Left hindlimb (tissue), 1 donor: ENCODE measurements around the gene CDK2.
A peak's percentile ranks its signal among the peaks of the same experiment; 100 is the strongest.
"Not testable (repeated sequence)": the region's sequence is repeated elsewhere in the genome, so short reads cannot be mapped to it uniquely, and the experiment has no call there.

ENCODE experiments used
- DNase-seq: peaks from one replicate; pipeline ENCODE4 v3.0.0-alpha.2; 2018

CDK2 gene

GRCh38 chr12:55938826-55939501, 27.7 kb upstream of the CDK2 start:
- DNase-seq, result no peak

GRCh38 chr12:55940065-55940732, 26.4 kb upstream of the CDK2 start:
- DNase-seq, result peak; percentile 90

- DNase-seq, result no peak
Measured at GRCh38 chr12:55942055-55942454, 24.6 kb upstream of the CDK2 start.

- no peak for DNase-seq
Measured at GRCh38 chr12:55942577-55943136, 24.0 kb upstream of the CDK2 start.

- no peak for DNase-seq
Measured at GRCh38 chr12:55946553-55946952, 20.1 kb upstream of the CDK2 start.

- no peak for DNase-seq
Measured at GRCh38 chr12:55955344-55955743, 11.3 kb upstream of the CDK2 start.

- no peak for DNase-seq
Measured at GRCh38 chr12:55955800-55956508, 10.7 kb upstream of the CDK2 start.

- DNase-seq, result no peak
Measured at GRCh38 chr12:55957106-55957859, 9.3 kb upstream of the CDK2 start.

GRCh38 chr12:55963760-55964159, 2.9 kb upstream of the CDK2 start:
- DNase-seq, result no peak

GRCh38 chr12:55965240-55965639, 1.4 kb upstream of the CDK2 start:
- DNase-seq, result no peak

GRCh38 chr12:55965941-55966407, 656 bp upstream of the CDK2 start, which contains the start of gene PMEL:
Gene PMEL, minus strand, starts transcription at chr12:55966042. Its CDS starts 31 bp downstream, at chr12:55966011.
- peak; percentile 47 for DNase-seq

- no peak for DNase-seq
Measured at GRCh38 chr12:55969356-55969755, 2.7 kb downstream of the CDK2 start.

- DNase-seq, result no peak
Measured at GRCh38 chr12:55970775-55971174, 4.1 kb downstream of the CDK2 start.

- no peak for DNase-seq
Measured at GRCh38 chr12:55972042-55972441, 5.4 kb downstream of the CDK2 start.

- DNase-seq, result no peak
Measured at GRCh38 chr12:55972456-55972855, 5.8 kb downstream of the CDK2 start.

GRCh38 chr12:55972911-55973598, 6.4 kb downstream of the CDK2 start:
- DNase-seq, result peak; percentile 54

GRCh38 chr12:55973599-55974307, 7.1 kb downstream of the CDK2 start, which contains the start of gene RAB5B:
Gene RAB5B, plus strand, starts transcription at chr12:55974078. Its CDS starts 12,883 bp downstream, at chr12:55986961.
- DNase-seq, result peak; percentile 100

- peak; percentile 70 for DNase-seq
Measured at GRCh38 chr12:55974308-55974730, 7.7 kb downstream of the CDK2 start.

- no peak for DNase-seq
Measured at GRCh38 chr12:55978393-55978792, 11.8 kb downstream of the CDK2 start.

- no peak for DNase-seq
Measured at GRCh38 chr12:55979069-55979468, 12.4 kb downstream of the CDK2 start.

GRCh38 chr12:55981882-55982281, 15.3 kb downstream of the CDK2 start:
- not testable (repeated sequence) for DNase-seq
